Calu3 (cell line): ENCODE results near the gene PRKN. TPM values are rescaled to one million over a fixed set of nuclear protein-coding genes. Genes with fewer than 3 reads are reported as not detected.
A peak's percentile ranks its signal among the peaks of the same experiment; 100 is the strongest.

Source experiments
- BruUV-seq: library from RNA; stranded (reverse); fragments of 400-500 nt; replicated peaks from 2 replicates; lab custom pipeline; 2021; lab: Mats Ljungman, UMichigan
- CTCF ChIA-PET: fragments of 300-600 bp; sonication (Branson Sonifier 250); formaldehyde crosslinking; loops from one replicate; lab custom pipeline; 2022; ENCODE audit warnings: antibody characterized with exemption; lab: Charles Lee
- DNase-seq: peaks from one replicate; pipeline ENCODE4 v3.0.0; 2022
- H3K27ac Mint-ChIP-seq: one replicate; pipeline ENCODE4 v1.8.0; 2022; ENCODE audit warnings: mixed read lengths; ENCODE audit not compliant: unreplicated experiment
- H3K27me3 Mint-ChIP-seq: one replicate; pipeline ENCODE4 v1.8.0; 2022; ENCODE audit warnings: mixed read lengths; ENCODE audit not compliant: unreplicated experiment
- H3K36me3 Mint-ChIP-seq: one replicate; pipeline ENCODE4 v1.8.0; 2022; ENCODE audit warnings: mild to moderate bottlenecking, moderate library complexity, mixed read lengths; ENCODE audit not compliant: insufficient read depth, unreplicated experiment
- H3K4me1 Mint-ChIP-seq: one replicate; pipeline ENCODE4 v1.8.0; 2022; ENCODE audit warnings: mild to moderate bottlenecking, low read depth, mixed read lengths; ENCODE audit not compliant: unreplicated experiment
- H3K4me3 Mint-ChIP-seq: one replicate; pipeline ENCODE4 v1.8.0; 2022; ENCODE audit warnings: mild to moderate bottlenecking, low read depth, moderate library complexity, mixed read lengths; ENCODE audit not compliant: unreplicated experiment
- H3K9me3 Mint-ChIP-seq: one replicate; pipeline ENCODE4 v1.8.0; 2022; ENCODE audit warnings: low read depth, mixed read lengths; ENCODE audit not compliant: unreplicated experiment
- intact Hi-C: fragments of 100-400 bp; cut with micrococcal nuclease; formaldehyde crosslinking; loops from one replicate; pipeline ENCODE4 v1.10.0; 2022; ENCODE audit not compliant: unreplicated experiment
- total RNA-seq: library from RNA; stranded (reverse); gene quantifications from 2 replicates; pipeline ENCODE4 v1.2.3, GENCODE V29; 2022
- TF ChIP-seq, protein P1 (sequence below): fragments of 200-600 bp; IDR thresholded peaks from one replicate; pipeline ENCODE4 v1.8.0; 2022; ENCODE audit warnings: antibody characterized with exemption; ENCODE audit not compliant: unreplicated experiment

PRKN gene
- total RNA-seq, 1 experiment from 2014 or later, result 3.8 TPM

DNA sequence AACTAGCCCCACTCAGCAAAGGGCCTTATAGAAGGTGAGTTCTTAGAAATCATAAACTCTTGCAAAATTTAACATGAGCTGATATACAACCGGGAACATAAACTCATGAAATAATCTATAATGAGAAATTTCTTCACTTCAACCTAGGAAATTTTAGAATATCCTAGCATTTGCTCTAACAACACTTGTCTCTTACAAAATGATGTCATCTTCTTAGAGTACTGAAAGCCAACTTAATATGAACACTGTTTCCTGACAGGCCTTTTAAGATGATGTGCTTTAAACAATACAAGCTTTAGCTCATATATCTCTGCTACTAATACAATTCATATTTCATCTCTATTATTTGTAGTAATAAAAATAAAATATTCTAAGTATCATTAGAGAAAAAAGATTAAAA is 1.1 kb upstream of the PRKN start:
- BruUV-seq, result no TSS peak
- Mint-ChIP-seq H3K36me3 (peaks cover 18% of the 10 kb centered on the region), H3K27me3 (no peaks in the 10 kb centered on the region), H3K27ac (peak overlapping the region; percentile 89), H3K9me3 (no peaks in the 10 kb centered on the region), H3K4me1 (peaks cover 14% of the 10 kb centered on the region), H3K4me3 (peak overlapping the region; percentile 80)
- TF ChIP-seq, protein P1, sequence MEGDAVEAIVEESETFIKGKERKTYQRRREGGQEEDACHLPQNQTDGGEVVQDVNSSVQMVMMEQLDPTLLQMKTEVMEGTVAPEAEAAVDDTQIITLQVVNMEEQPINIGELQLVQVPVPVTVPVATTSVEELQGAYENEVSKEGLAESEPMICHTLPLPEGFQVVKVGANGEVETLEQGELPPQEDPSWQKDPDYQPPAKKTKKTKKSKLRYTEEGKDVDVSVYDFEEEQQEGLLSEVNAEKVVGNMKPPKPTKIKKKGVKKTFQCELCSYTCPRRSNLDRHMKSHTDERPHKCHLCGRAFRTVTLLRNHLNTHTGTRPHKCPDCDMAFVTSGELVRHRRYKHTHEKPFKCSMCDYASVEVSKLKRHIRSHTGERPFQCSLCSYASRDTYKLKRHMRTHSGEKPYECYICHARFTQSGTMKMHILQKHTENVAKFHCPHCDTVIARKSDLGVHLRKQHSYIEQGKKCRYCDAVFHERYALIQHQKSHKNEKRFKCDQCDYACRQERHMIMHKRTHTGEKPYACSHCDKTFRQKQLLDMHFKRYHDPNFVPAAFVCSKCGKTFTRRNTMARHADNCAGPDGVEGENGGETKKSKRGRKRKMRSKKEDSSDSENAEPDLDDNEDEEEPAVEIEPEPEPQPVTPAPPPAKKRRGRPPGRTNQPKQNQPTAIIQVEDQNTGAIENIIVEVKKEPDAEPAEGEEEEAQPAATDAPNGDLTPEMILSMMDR, result no peak
- intact Hi-C loops, result loop anchor here (10.0 kb wide), 1 partner anchor 974 kb away; no protein-coding TSS in a partner anchor
- CTCF ChIA-PET, result no interaction called here
- no peak for DNase-seq

DNA sequence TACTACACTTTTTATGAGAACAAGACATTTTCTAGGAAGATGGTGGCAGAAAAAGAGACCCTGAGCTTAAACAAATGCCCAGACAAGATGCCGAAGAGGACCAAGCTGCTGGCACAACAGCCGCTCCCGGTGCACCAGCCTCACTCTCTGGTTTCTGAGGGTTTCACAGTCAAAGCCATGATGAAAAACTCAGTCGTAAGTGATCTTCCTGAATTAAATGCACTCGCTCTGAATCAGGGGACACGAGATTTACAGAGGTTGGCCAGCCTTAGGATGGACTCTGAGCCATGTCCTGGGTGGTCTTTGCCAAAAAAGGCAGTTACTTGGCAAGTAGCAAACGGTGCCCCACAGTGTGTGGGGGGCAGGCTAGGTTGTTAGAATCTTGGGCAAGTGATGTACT is 631 bp upstream of the PRKN start:
- CTCF ChIA-PET, result no interaction called here
- BruUV-seq, result TSS peak; percentile 39
- no peaks in the 10 kb centered on the region for H3K27me3 Mint-ChIP-seq
- H3K27ac Mint-ChIP-seq, result peak overlapping the region; percentile 89
- intact Hi-C loops, result loop anchor here (10.0 kb wide), 1 partner anchor 973 kb away; no protein-coding TSS in a partner anchor
- peaks cover 10% of the 10 kb centered on the region for H3K4me1 Mint-ChIP-seq
- TF ChIP-seq, protein P1, result no peak
- peak overlapping the region; percentile 80 for H3K4me3 Mint-ChIP-seq
- peaks cover 18% of the 10 kb centered on the region for H3K36me3 Mint-ChIP-seq
- DNase-seq, result no peak
- no peaks in the 10 kb centered on the region for H3K9me3 Mint-ChIP-seq

DNA sequence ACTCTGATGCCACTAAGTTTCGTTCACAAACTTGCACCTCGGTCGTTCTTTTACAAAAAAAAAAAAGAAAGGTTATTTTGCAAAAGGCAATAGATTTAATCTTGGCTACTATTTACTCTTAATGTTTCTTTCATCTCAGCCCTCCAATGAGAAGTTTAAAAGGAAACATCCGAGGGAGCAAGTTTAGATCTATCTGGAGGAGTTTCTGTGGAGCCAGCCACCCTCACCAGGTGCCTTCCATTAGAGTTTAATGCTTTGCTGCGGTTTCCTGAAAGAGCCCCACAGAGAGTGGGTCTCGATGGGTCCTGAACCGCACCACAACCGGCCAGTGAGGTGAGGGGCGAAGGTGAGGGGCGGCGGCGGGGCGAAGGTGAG is 632 bp downstream of the PRKN start:
- intact Hi-C loops, result loop anchor here (10.0 kb wide), 1 partner anchor 972 kb away; no protein-coding TSS in a partner anchor
- TF ChIP-seq, protein P1, result no peak
- no TSS peak for BruUV-seq
- DNase-seq, result no peak
- H3K27ac Mint-ChIP-seq, result peak overlapping the region; percentile 89
- peaks cover 10% of the 10 kb centered on the region for H3K4me1 Mint-ChIP-seq
- H3K36me3 Mint-ChIP-seq, result peaks cover 18% of the 10 kb centered on the region
- H3K4me3 Mint-ChIP-seq, result peak overlapping the region; percentile 80
- CTCF ChIA-PET, result no interaction called here
- H3K9me3 Mint-ChIP-seq, result no peaks in the 10 kb centered on the region
- no peaks in the 10 kb centered on the region for H3K27me3 Mint-ChIP-seq

DNA sequence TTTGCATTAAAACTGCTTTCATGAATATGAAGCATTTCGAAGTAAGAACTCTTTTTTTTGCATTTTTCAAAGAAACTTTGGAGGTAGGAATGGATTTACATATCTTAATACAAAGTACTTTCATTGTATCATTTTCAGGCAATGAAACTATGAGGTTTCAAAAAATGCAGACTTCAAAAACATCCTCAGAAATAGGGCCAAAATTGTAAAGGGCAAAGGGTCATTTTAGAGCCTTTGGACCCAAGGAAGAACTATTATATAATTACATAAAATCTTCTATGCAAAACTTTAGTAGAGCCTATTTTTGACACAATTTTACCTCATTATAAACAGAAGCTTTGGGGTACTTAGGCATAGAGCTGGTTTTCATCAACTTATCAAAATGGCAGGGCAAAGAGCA is 4.9 kb downstream of the PRKN start:
- DNase-seq, result no peak
- intact Hi-C loops, result loop anchor here (10.0 kb wide), 1 partner anchor 968 kb away; no protein-coding TSS in a partner anchor
- Mint-ChIP-seq H3K4me3 (no peak overlapping the region), H3K4me1 (peaks cover 10% of the 10 kb centered on the region), H3K36me3 (peaks cover 12% of the 10 kb centered on the region), H3K27me3 (no peaks in the 10 kb centered on the region), H3K9me3 (peaks cover 2% of the 10 kb centered on the region), H3K27ac (no peak overlapping the region)
- no TSS peak for BruUV-seq
- CTCF ChIA-PET, result no interaction called here
- TF ChIP-seq, protein P1, result no peak
